Posterior vena cava (tissue), 2 donors: ENCODE measurements around the gene UBAC2. TPM values are rescaled to one million over a fixed set of nuclear protein-coding genes. Genes with fewer than 3 reads are reported as not detected.
"Not testable (repeated sequence)": the region's sequence is repeated elsewhere in the genome, so short reads cannot be mapped to it uniquely, and the experiment has no call there.

Experiments
- DNase-seq: peaks from one replicate; pipeline ENCODE4 v3.0.0-alpha.2; 2020; ENCODE audit warnings: low spot score
- intact Hi-C, 2 donors: fragments of 100-400 bp; cut with DNase I; formaldehyde crosslinking; loops; one replicate each; pipeline versions ENCODE4 v1.14.1 to v1.14.2; 2022 to 2023
- total RNA-seq, 2 donors: library from RNA; stranded (reverse); fragmentation: NEBNext Ultra II Directional; extraction: Animal tissue kit (Norgen Biotek cat#: 25700); gene quantifications; one replicate each; pipeline ENCODE4 v1.2.1, GENCODE V29; 2021
- donor health status: DM: yes; HTN: yes; CAD: no.
- donor health status: DM: yes; HTN: yes; CAD: no.

Gene UBAC2
- total RNA-seq, 2 donors from 2014 or later = 38.2 to 41.4 TPM

DNA sequence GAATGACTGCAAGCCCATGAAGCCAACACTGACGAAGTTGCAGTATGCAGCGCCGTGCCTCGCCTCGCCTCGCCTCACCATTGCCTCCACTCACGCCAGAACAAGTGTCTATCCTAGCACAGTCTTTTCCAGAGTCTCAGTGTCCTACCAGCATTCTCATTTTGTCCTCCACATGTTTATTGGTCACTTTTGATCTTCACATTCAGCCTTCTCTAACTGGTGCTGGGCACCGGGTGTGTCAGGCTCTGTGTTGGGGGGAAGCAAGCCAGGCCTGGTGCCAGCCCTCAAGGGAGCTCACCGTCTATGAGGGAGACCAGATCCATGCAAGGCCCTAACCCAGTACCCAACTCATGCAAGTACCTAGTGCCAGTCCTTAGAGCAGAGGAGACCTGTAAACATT, 176.3 kb downstream of the UBAC2 start:
- peak; percentile 43 for DNase-seq

DNA sequence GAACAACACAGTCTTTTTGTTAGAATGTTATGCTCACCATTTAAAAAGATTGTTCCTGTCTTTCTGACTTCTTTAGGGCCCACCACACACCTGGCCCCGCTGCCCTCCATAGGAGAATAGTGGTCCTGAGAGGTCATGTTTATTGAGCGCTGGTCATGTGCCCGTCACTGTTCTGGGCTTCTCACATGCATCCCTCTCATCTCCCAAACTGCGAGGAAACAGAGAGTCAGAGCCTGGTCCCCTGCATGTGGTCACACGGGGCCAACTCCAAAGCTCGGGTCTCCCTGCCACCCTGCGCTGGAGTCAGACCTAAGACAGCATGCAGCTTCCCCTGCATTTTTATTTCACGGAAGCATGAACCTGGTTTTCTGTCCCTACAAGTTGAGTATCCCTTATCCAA, 177.0 kb downstream of the UBAC2 start:
- DNase-seq = peak; percentile 54
- intact Hi-C loops = no loop called here

More for the DNA sequence above, 176.3 kb downstream of the UBAC2 start:
- intact Hi-C loops = no loop called here

DNA sequence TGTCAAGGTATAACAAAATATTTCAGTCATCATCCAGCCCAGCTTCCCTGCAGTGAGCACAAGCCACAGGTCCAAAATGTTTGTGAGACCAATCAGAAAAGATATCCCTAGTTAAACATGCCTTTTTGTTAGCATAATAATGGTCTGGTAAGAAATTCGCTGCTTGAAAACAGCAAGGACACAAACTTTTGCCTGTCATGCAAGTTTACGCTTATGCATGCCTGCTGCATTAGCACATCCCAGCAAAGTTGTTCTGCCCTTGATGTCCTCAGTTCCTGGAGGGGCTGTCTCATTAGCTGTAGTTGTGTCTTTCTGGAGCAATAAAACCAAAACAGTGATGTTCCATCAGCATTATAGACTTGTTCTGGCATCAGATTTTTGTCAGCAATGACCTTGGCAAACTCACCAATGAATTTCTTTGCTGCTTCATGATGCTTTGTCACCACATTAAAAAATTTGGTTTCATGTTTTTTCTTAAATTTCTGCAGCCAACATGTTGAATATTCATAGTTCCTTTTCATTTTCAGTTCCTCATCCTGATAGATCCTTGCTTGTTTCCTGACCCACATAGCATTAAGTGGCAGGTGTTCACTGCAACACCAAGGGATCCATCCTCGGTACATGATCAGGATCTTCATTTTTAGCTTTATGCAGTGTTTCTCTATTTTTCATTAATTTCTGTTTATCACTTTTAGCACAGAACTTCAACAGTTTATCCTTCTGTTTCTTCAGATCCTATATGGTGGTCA, 178.5 kb downstream of the UBAC2 start:
- intact Hi-C loops = no loop called here
- no peak for DNase-seq

DNA sequence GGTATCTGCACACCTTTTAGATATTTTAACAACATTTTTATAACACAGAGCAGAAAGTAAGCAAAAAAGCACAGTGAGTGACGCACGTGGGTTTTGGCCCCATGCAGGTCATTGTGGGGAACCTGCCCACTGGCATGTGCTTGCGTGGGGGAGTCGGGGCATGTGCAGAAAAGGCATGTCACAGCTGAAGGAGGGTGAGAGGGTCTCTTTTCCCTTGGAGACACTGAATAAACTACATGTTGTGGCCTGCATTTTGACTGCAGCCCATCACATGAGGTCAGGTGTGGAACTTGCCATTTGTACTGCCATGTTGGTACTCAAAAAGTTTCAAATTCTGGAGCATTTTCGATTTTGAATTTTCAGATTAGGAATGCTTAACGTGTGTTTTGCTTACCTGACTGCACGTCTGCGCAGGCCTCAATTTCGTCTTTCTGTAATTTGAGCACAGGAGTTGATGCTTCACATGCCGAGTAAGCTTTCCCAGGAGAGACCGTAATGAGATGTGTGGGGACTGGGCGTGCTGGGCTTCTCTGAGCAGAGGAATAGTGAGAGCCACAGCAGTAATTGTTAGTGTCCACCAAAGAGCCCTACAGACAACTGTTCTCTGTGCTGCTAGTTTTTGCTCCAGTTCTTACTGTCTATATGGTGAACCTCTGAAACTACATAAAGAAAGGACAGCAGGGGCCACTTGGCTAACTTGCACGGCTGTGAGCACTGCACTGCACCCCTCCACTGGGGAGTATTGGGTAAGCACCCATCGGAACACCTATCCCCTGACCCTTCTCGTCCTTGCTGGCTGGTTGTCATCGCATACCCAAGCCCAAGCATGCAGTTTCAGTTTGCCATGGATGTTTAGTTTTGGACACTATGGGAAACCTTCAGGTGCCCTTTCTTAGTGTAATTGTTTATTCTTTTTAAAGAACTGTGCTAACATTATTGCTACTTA, 179.5 kb downstream of the UBAC2 start:
- DNase-seq = peak; percentile 28
- intact Hi-C loops = loop anchor here in 1 of 2 donors (5.0 kb wide), 1 partner anchor 97 kb away; no protein-coding TSS in a partner anchor

DNA sequence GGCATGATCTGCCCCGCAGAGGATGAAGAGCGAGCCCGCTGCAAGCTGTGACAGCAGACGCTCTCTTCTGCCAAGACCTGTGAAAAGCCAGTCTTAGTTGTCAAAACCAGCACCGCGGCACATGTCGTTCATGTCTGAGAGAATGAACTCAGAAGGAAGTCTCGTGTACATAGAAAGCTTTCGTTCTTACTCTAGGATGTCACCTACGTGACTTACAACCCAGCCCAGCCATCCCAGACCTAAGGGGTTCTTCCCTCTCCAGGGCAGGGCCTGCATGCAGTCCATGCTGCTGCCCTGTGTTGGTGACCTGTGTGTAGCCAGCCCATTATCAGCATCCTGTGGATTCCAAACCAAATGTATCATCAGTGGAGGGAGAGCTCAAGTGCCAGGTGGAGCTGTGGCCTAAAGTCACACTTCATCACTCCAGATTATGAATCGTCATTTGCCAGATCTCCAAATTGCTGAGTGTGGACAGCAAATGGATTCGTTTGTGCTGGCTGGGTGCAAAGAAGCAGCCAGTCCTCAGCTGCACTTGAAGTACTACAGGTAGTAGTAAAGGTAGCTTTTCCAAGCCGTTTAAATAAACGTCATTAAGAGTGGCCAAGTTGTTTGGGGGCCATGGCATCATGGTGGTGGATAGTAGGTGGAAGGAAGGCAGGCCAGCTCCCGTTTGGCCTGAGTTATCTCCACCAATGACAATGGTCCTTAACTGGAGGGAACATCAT, 180.4 kb downstream of the UBAC2 start:
- DNase-seq = peak; percentile 77
- intact Hi-C loops = loop anchor here in 1 of 2 donors (5.0 kb wide), 1 partner anchor 96 kb away; no protein-coding TSS in a partner anchor

DNA sequence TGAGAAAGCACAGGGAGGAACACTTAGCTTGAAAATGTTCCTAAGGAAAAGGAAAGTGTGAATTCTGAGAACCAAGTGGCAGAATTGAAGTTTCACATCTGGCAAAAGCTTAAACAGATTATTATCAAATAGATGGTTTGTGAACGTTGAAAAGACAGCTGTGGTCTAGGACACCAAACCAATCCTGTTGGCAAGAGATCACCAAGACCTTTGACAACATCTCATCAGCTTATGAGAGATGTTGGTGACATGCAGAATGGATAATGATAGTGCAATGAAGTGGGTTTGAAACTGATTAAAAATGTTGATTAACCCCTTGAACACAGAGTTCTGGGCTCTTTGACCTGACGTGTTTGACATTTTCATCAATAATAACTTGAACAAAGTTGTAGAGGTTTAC, 181.1 kb downstream of the UBAC2 start:
- no peak for DNase-seq
- intact Hi-C loops = loop anchor here in 1 of 2 donors (5.0 kb wide), 1 partner anchor 96 kb away; no protein-coding TSS in a partner anchor

GRCh38 chr13:99382428-99383133, 181.9 kb downstream of the UBAC2 start:
- DNase-seq = peak; percentile 68
- intact Hi-C loops = loop anchor here in 1 of 2 donors (5.0 kb wide), 1 partner anchor 95 kb away; no protein-coding TSS in a partner anchor

DNA sequence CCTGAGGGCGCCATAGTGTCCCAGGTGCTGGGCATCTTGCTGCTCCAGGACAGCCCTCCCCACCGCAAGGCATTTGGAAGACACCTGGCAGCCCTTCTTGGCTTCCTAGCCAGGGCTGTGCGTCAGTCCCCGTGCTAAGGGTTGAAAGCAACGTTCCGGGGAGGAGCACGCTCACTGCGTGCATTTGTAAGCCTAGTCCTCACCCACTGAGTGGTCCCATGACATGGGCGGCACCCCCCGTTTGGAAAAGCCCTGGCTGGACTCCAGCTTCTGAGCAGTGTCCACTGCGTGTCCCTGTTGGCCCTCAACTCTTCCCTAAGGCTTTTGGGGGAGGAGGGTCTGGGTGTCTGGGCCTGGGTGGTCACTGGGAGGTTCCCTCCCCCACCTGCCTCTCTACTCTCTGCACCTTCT, 182.9 kb downstream of the UBAC2 start:
- peak; percentile 75 for DNase-seq
- intact Hi-C loops = loop anchor here in 1 of 2 donors (5.0 kb wide), 1 partner anchor 94 kb away; no protein-coding TSS in a partner anchor

DNA sequence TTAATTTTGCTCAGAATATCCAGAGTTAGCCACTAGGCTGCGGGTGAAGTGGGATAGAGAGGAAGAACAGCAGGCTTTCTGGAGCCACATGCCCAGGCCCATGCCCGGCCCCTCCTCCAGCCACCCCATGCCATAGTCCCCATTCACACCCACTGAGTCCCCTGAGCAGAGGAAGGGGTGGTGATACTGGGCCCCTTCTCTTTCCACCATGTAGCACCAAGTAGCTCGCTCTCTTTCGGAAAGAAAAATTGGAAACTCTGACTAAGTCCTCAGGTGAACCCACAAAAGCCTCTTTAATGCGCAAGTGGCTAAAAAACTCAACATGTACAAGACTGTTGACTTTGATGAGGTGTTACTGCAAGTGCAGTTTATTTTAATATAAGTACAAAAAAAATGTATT, 183.3 kb downstream of the UBAC2 start:
- peak; percentile 50 for DNase-seq
- intact Hi-C loops = loop anchor here in 1 of 2 donors (5.0 kb wide), 1 partner anchor 93 kb away; no protein-coding TSS in a partner anchor

DNA sequence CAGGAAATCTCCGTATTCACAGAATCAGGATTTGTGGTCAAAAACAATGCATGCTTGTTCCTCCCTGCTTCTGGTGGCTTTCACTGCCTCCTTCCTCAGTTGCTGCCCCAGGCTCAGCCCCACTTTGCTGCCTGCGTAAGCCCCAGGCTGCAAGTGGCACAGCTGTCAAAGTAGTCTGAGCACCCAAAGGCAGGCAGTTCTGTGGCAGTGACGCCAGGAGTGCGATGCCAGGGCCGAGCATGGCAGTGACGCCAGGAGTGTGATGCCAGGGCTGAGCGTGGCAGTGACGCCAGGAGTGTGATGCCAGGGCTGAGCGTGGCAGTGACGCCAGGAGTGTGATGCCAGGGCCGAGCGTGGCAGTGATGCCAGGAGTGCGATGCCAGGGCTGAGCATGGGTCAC, 183.8 kb downstream of the UBAC2 start:
- peak; percentile 59 for DNase-seq
- intact Hi-C loops = loop anchor here in 1 of 2 donors (5.0 kb wide), 1 partner anchor 93 kb away; no protein-coding TSS in a partner anchor

DNA sequence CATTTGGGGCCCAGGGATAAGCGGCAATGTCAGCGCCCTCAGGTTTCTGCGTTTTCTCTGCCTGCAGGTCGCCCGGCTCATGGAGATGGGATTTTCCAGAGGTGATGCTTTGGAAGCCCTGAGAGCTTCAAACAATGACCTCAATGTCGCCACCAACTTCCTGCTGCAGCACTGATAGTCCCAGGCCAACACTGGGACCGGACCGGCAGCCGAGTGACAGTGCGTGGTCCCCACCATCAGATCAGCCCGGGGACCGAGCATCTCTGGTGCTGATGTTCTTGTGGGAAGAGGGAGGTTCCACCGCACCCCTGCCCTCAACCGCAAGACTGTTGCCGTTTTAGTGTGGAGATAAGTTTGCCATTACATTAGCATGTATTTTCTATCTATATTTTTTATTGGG, 184.5 kb downstream of the UBAC2 start:
- intact Hi-C loops = no loop called here
- DNase-seq = peak; percentile 62

- intact Hi-C loops = no loop called here
- DNase-seq = peak; percentile 58
Observed at GRCh38 chr13:99385940-99386339, 185.3 kb downstream of the UBAC2 start.

- intact Hi-C loops = no loop called here
- peak; percentile 49 for DNase-seq
Observed at GRCh38 chr13:99386495-99386894, 185.8 kb downstream of the UBAC2 start.

DNA sequence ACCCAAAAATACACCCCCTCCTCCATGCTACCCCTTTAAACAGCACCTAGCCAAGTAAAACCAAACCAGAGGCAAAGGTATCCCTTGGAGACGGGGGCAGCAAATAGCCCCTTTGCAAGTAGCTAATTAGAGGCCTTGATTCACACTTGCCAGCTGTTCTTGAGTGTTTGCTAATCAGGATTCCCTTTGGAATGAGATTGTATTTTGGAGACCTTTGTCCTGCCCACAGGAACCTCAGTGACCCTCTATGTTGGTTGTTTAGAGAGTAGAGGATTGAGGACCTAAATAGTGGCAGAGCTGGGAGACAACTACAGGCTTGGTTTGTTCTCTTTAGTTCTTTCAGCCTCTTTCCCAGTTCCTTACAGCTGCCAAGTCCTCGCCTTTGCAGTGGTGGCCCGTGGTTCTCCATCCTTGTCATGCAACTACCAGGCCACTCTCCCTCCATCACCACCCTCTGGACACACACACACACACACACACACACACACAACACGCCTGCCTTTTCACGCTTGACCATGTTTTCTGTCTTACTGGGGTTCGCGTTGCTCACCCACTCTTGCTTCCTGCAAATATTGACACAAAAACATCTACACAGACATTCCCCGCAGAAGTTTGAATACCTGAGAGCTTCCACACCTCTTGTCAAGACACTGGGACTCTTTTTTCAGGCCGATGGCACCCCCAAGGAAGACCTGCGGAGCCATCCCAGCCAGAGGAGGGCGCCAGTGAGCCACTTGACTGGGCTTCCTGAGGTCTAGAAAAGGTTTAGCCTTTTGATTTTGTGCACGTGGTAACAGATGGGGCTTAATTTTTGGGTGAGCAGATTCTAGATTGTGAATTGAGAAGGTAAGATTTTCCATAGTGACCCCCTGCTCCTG, 186.5 kb downstream of the UBAC2 start:
- intact Hi-C loops = no loop called here

GRCh38 chr13:99388334-99388923, 187.8 kb downstream of the UBAC2 start:
- peak; percentile 9 for DNase-seq
- intact Hi-C loops = no loop called here

More for the DNA sequence above, 186.5 kb downstream of the UBAC2 start:
- DNase-seq = peak; percentile 89

- peak; percentile 34 for DNase-seq
Observed at GRCh38 chr13:99389094-99389493, 188.4 kb downstream of the UBAC2 start.

More at GRCh38 chr13:99389094-99389493, 188.4 kb downstream of the UBAC2 start:
- intact Hi-C loops = not testable (repeated sequence)
